Thoracic aorta (tissue), 2 donors: ENCODE results near the gene IFNGR2. TPM values are rescaled to one million over a fixed set of nuclear protein-coding genes. Genes with fewer than 3 reads are reported as not detected.

Experiments used
- ATAC-seq: fragments of 150-250 bp; one replicate; pipeline ENCODE4 v1.8.0; 2017; ENCODE audit warnings: low read depth; ENCODE audit not compliant: insufficient number of reproducible peaks, low FRiP score
- DNase-seq: peaks from one replicate; pipeline ENCODE4 v3.0.0-alpha.2; 2020; ENCODE audit warnings: low spot score
- H3K27ac ChIP-seq, 2 donors: fragments of 200-600 bp; sonication (generic); 1 replicate in 1 of 2; 2 replicates in 1 of 2; pipeline ENCODE4 v1.5.1; 2016; ENCODE audit warnings: mild to moderate bottlenecking in 2 of 2, moderate library complexity in 2 of 2
- H3K27me3 ChIP-seq: fragments of 200-600 bp; sonication (generic); replicated peaks from 2 replicates; pipeline ENCODE4 v1.6.0; 2016; ENCODE audit warnings: mild to moderate bottlenecking; ENCODE audit not compliant: insufficient read depth
- H3K36me3 ChIP-seq: fragments of 200-600 bp; sonication (generic); one replicate; pipeline ENCODE4 v1.5.1; 2016
- H3K4me1 ChIP-seq, 2 donors: fragments of 200-600 bp; sonication (generic); 1 replicate in 1 of 2; 2 replicates in 1 of 2; pipeline versions ENCODE4 v1.5.1 to v1.6.0; 2016; ENCODE audit warnings: low read depth in 2 of 2, mild to moderate bottlenecking in 1 of 2; ENCODE audit not compliant: control insufficient read depth in 1 of 2
- H3K4me3 ChIP-seq: fragments of 200-600 bp; sonication (generic); 2 replicates; pipeline ENCODE4 v1.5.1; 2016; ENCODE audit warnings: mild to moderate bottlenecking
- H3K9me3 ChIP-seq: fragments of 200-600 bp; sonication (generic); 2 replicates; pipeline ENCODE4 v1.5.1; 2016
- CTCF ChIP-seq: fragments of 200-600 bp; sonication (generic); IDR thresholded peaks from one replicate; pipeline ENCODE4 v1.5.1; 2019; ENCODE audit warnings: antibody characterized with exemption
- total RNA-seq, 2 donors: library from RNA; depleted of rRNA; stranded (reverse); fragments of >200 nt; gene quantifications; one replicate each; pipeline versions ENCODE4 v1.1.0 to v1.2.3, GENCODE V29; 2016

Gene IFNGR2
- total RNA-seq, 2 donors from 2014 or later = 67.3 to 72.2 TPM

- Histone ChIP-seq H3K9me3 (no peaks in the 10 kb centered on the region), H3K27ac (no peak overlapping the region), H3K4me3 (no peak overlapping the region), H3K36me3 (peaks cover 17% of the 10 kb centered on the region), H3K4me1 (peaks cover 2 to 14% of the 10 kb centered on the region in 2 donors), H3K27me3 (no peaks in the 10 kb centered on the region)
- ATAC-seq (no peak), DNase-seq (no peak)
- no peak for TF ChIP-seq CTCF
Observed at GRCh38 chr21:33412832-33413519, 9.8 kb downstream of the IFNGR2 start.

GRCh38 chr21:33414068-33414467 is 10.9 kb downstream of the IFNGR2 start:
- Histone ChIP-seq H3K9me3 (no peaks in the 10 kb centered on the region), H3K4me3 (no peak overlapping the region), H3K27me3 (no peaks in the 10 kb centered on the region), H3K4me1 (peaks cover 4 to 25% of the 10 kb centered on the region in 2 donors), H3K36me3 (peaks cover 17% of the 10 kb centered on the region), H3K27ac (no peak overlapping the region)
- TF ChIP-seq CTCF = no peak
- DNase-seq (no peak), ATAC-seq (no peak)

GRCh38 chr21:33414926-33415325 is 11.7 kb downstream of the IFNGR2 start:
- H3K36me3 ChIP-seq = peaks cover 17% of the 10 kb centered on the region
- TF ChIP-seq CTCF = no peak
- H3K9me3 ChIP-seq = no peaks in the 10 kb centered on the region
- DNase-seq = no peak
- no peak overlapping the region for H3K4me3 ChIP-seq
- peaks cover 7 to 33% of the 10 kb centered on the region in 2 donors for H3K4me1 ChIP-seq
- no peak overlapping the region for H3K27ac ChIP-seq
- no peak for ATAC-seq
- no peaks in the 10 kb centered on the region for H3K27me3 ChIP-seq

GRCh38 chr21:33418691-33419090 is 15.5 kb downstream of the IFNGR2 start:
- Histone ChIP-seq H3K4me1 (peaks cover 5 to 24% of the 10 kb centered on the region in 2 donors), H3K27ac (no peak overlapping the region), H3K9me3 (no peaks in the 10 kb centered on the region), H3K4me3 (no peak overlapping the region), H3K36me3 (peaks cover 26% of the 10 kb centered on the region), H3K27me3 (no peaks in the 10 kb centered on the region)
- DNase-seq = no peak
- no peak for TF ChIP-seq CTCF
- ATAC-seq = no peak

- H3K27me3 ChIP-seq = no peaks in the 10 kb centered on the region
- H3K36me3 ChIP-seq = peaks cover 35% of the 10 kb centered on the region
- ATAC-seq = peak; percentile 44
- no peak for DNase-seq
- H3K9me3 ChIP-seq = no peaks in the 10 kb centered on the region
- H3K4me1 ChIP-seq = peaks cover 5 to 24% of the 10 kb centered on the region in 2 donors
- peak overlapping the region in 1 of 2 donors; percentile 33 for H3K27ac ChIP-seq
- no peak overlapping the region for H3K4me3 ChIP-seq
- TF ChIP-seq CTCF = no peak
Observed at GRCh38 chr21:33419538-33420123, 16.4 kb downstream of the IFNGR2 start.
